Keratinocyte (primary cell): Measurements from ENCODE around the gene CHSY1. TPM values are rescaled to one million over a fixed set of nuclear protein-coding genes. Genes with fewer than 3 reads are reported as not detected.
A peak's percentile ranks its signal among the peaks of the same experiment; 100 is the strongest.

Experiments used
- DNase-seq: peaks from one replicate; pipeline ENCODE4 v3.0.0-alpha.2; 2011; ENCODE audit warnings: low read depth, missing footprints, low spot score
- FAIRE-seq: peaks from 2 replicates; lab custom pipeline; 2011; peaks lifted over from hg19 to GRCh38; lab: Jason Lieb, UNC
- H2AFZ ChIP-seq: 2 replicates; pipeline ENCODE4 v1.6.0; 2012; ENCODE audit warnings: low read length, control low read depth, inconsistent platforms; ENCODE audit not compliant: control insufficient read depth
- H3K27ac ChIP-seq: 2 replicates; pipeline ENCODE4 v1.5.1; 2011; ENCODE audit warnings: low read length; ENCODE audit not compliant: control insufficient read depth, insufficient read depth
- H3K27me3 ChIP-seq: 3 replicates; pipeline ENCODE4 v1.6.0; 2011; ENCODE audit warnings: low read length; ENCODE audit not compliant: control insufficient read depth, insufficient read depth; ENCODE audit errors: extremely low read depth
- H3K36me3 ChIP-seq, 2 experiments: 2 replicates in 1 of 2; 3 replicates in 1 of 2; pipeline ENCODE4 v1.5.1; 2011; ENCODE audit warnings: low read length in 2 of 2, mild to moderate bottlenecking in 1 of 2; ENCODE audit not compliant: control insufficient read depth in 2 of 2, insufficient read depth in 2 of 2; ENCODE audit errors: extremely low read depth in 1 of 2
- H3K4me1 ChIP-seq: 3 replicates; pipeline ENCODE4 v1.5.1; 2011; ENCODE audit warnings: low read length; ENCODE audit not compliant: control insufficient read depth, insufficient read depth; ENCODE audit errors: extremely low read depth
- H3K4me2 ChIP-seq: 3 replicates; pipeline ENCODE4 v1.6.0; 2011; ENCODE audit warnings: low read depth, low read length; ENCODE audit not compliant: control insufficient read depth, insufficient read depth; ENCODE audit errors: extremely low read depth
- H3K4me3 ChIP-seq, 3 experiments: fragments of 200-600 bp in 1 of 3; sonication (generic) in 1 of 3; 2 replicates in 2 of 3; 3 replicates in 1 of 3; pipeline ENCODE4 v1.5.1; 2011 to 2016; ENCODE audit warnings: low read length in 3 of 3, mild to moderate bottlenecking in 3 of 3, control low read depth in 2 of 3, inconsistent platforms in 1 of 3, low read depth in 1 of 3, mixed read lengths in 1 of 3, mixed run types in 1 of 3, moderate library complexity in 1 of 3; ENCODE audit not compliant: control insufficient read depth in 2 of 3, insufficient read depth in 2 of 3; ENCODE audit errors: extremely low read depth in 1 of 3
- H3K79me2 ChIP-seq: 2 replicates; pipeline ENCODE4 v1.6.0; 2012; ENCODE audit warnings: low read length; ENCODE audit not compliant: control insufficient read depth, insufficient read depth
- H3K9ac ChIP-seq: 3 replicates; pipeline ENCODE4 v1.6.0; 2011; ENCODE audit warnings: low read length; ENCODE audit not compliant: control insufficient read depth, insufficient read depth; ENCODE audit errors: extremely low read depth
- H3K9me1 ChIP-seq: 3 replicates; pipeline ENCODE4 v1.6.0; 2011; ENCODE audit warnings: low read length; ENCODE audit not compliant: control insufficient read depth, insufficient read depth; ENCODE audit errors: extremely low read depth
- H3K9me3 ChIP-seq: 2 replicates; pipeline ENCODE4 v1.5.1; 2012; ENCODE audit warnings: low read depth, low read length; ENCODE audit not compliant: control insufficient read depth
- H4K20me1 ChIP-seq: 3 replicates; pipeline ENCODE4 v1.6.0; 2011; ENCODE audit warnings: low read length; ENCODE audit not compliant: control insufficient read depth, insufficient read depth; ENCODE audit errors: extremely low read depth
- CTCF ChIP-seq, 3 experiments: IDR thresholded peaks in 1 of 3; conservative IDR thresholded peaks in 1 of 3; optimal IDR thresholded peaks in 1 of 3; 2 replicates in 2 of 3; 3 replicates in 1 of 3; pipeline versions ENCODE3 to v1.5.1; 2011; ENCODE audit warnings: low read length in 3 of 3, mild to moderate bottlenecking in 3 of 3, moderate library complexity in 2 of 3, control low read depth in 1 of 3, inconsistent platforms in 1 of 3; ENCODE audit not compliant: insufficient read depth in 2 of 3; ENCODE audit errors: extremely low read depth in 1 of 3
- EZH2 ChIP-seq: IDR thresholded peaks from one replicate; pipeline ENCODE4 v1.6.1; 2012; ENCODE audit warnings: inconsistent platforms, mild to moderate bottlenecking, low read length, moderate library complexity
- dilution Hi-C: fragments of 300-500 bp; cut with MboI; formaldehyde crosslinking; loops from one replicate; pipeline ENCODE4 v1.7.0; 2020; ENCODE audit warnings: low sequenced_read_pairs; ENCODE audit not compliant: extremely low pct_ligation_motif_present
- polyA plus RNA-seq, 5 experiments: library from polyadenylated mRNA; depleted of rRNA in 3 of 5; stranded (reverse) in 3 of 5; stranded (forward) in 1 of 5; unstranded in 1 of 5; fragments of >200 nt; gene quantifications; 1 replicate in 1 of 5; 2 replicates in 3 of 5; 3 replicates in 1 of 5; pipeline versions ENCODE4 v1.2.1 to v1.2.3, GENCODE V29; 2011 to 2012; ENCODE audit warnings: missing spikeins in 2 of 5, low read depth in 1 of 5, low replicate concordance in 1 of 5

CHSY1 gene
- polyA plus RNA-seq, 1 donor (not counting 4 experiments of a cell fraction or from before 2014, with no cell fraction given), result 27.0 TPM

GRCh38 chr15:101246391-101246790 is 5.5 kb downstream of the CHSY1 start:
- Histone ChIP-seq H3K4me1 (peaks cover 49% of the 10 kb centered on the region), H4K20me1 (peaks cover 30% of the 10 kb centered on the region), H2AFZ (no peak overlapping the region), H3K9me1 (peaks cover 4% of the 10 kb centered on the region), H3K36me3 (peaks cover 4 to 7% of the 10 kb centered on the region in 2 experiments), H3K9me3 (no peaks in the 10 kb centered on the region), H3K27ac (no peak overlapping the region), H3K27me3 (no peaks in the 10 kb centered on the region), H3K79me2 (peaks cover 97% of the 10 kb centered on the region), H3K4me3 (no peak overlapping the region), H3K9ac (no peak overlapping the region), H3K4me2 (peak overlapping the region; percentile 24)
- FAIRE-seq (no peak), DNase-seq (no peak)
- dilution Hi-C loops, result no loop called here
- TF ChIP-seq EZH2 (no peak), CTCF (optimal IDR thresholded peaks at IDR 0.05 in 1 of 3, IDR thresholded peaks at IDR 0.05 in 1 of 3, conservative IDR thresholded peaks at IDR 0.05 in 1 of 3; ENCODE audit: extremely low read depth in 1 of 3, insufficient read depth in 2 of 3, low read length in 3 of 3) (no peak)

GRCh38 chr15:101244889-101245668 is 6.8 kb downstream of the CHSY1 start:
- FAIRE-seq, result no peak
- Histone ChIP-seq H3K4me1 (peaks cover 47% of the 10 kb centered on the region), H3K79me2 (peaks cover 99% of the 10 kb centered on the region), H3K36me3 (peaks cover 4 to 10% of the 10 kb centered on the region in 2 experiments), H3K9ac (no peak overlapping the region), H3K4me3 (no peak overlapping the region), H3K27me3 (no peaks in the 10 kb centered on the region), H3K27ac (no peak overlapping the region), H3K9me3 (no peaks in the 10 kb centered on the region), H3K4me2 (no peak overlapping the region), H2AFZ (no peak overlapping the region), H3K9me1 (peaks cover 4% of the 10 kb centered on the region), H4K20me1 (peaks cover 30% of the 10 kb centered on the region)
- dilution Hi-C loops, result no loop called here
- no peak for DNase-seq
- TF ChIP-seq CTCF (optimal IDR thresholded peaks at IDR 0.05 in 1 of 3, IDR thresholded peaks at IDR 0.05 in 1 of 3, conservative IDR thresholded peaks at IDR 0.05 in 1 of 3; ENCODE audit: extremely low read depth in 1 of 3, insufficient read depth in 2 of 3, low read length in 3 of 3) (no peak), EZH2 (no peak)
